T-helper 2 cell treated with Interferon-gamma antibody and Interleukin-4, amounts not matched to agents 100 ng/mL and 5 ng/mL, for 36 hours (primary cell): ENCODE results near the gene HSD17B8. TPM values are rescaled to one million over a fixed set of nuclear protein-coding genes. Genes with fewer than 3 reads are reported as not detected.

Source experiments
- intact Hi-C: fragments of 100-400 bp; cut with micrococcal nuclease; formaldehyde crosslinking; loops from one replicate; pipeline ENCODE4 v1.15.1; 2023
- total RNA-seq: library from RNA; stranded (reverse); gene quantifications from 2 replicates; pipeline ENCODE4 v1.2.3, GENCODE V29; 2022

The HSD17B8 gene
- total RNA-seq, 1 donor from 2014 or later: 10.9 TPM

GRCh38 chr6:33236328-33236727 lies 31.9 kb downstream of the HSD17B8 start:
- intact Hi-C loops: no loop called here

DNA sequence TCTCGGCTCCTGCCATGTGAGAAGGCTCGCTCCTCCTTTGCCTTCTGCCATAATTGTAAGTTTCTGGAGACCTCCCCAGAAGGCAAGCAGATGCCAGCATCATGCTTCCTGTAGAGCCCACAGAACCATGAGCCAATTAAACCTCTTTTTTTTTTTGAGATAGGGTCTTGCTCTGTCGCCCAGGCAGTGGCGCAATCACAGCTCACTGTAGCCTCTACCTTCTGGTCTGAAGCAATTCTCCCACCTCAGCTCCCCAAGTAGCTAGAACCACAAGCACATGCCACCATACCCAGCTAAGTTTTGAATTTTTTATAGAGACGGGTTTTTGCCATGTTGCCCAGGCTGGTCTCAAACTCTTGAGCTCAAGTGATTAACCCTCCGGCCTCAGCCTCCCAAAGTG lies 32.4 kb downstream of the HSD17B8 start:
- intact Hi-C loops: no loop called here

GRCh38 chr6:33237741-33238140 lies 33.3 kb downstream of the HSD17B8 start:
- intact Hi-C loops: no loop called here

GRCh38 chr6:33241968-33242367 lies 37.5 kb downstream of the HSD17B8 start:
- intact Hi-C loops: no loop called here

DNA sequence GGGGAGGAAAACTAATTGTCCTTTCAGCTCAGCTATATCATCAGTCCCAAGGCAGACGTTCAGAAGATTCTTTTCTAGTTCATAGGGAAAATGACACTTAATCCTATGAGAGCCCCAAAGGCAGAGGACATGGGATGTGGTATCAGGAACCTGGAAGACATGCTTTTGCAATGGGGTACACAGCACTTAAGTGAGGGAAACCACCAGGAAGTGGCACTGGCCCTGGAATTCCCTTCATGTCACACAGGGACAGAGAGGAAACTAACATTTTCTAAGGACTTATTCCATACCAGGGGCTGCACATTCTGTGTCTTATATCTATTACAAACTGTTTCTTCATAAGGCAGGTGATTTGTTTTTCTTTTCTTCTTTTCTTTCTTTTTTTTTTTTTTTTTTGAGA lies 39.0 kb downstream of the HSD17B8 start:
- intact Hi-C loops: no loop called here

- intact Hi-C loops: loop anchor here (1.0 kb wide), 4 partner anchors 40 to 234 kb away; partner anchors contain the start of gene RING1
These were observed 43.7 kb downstream of the HSD17B8 start for GRCh38 chr6:33247977-33248642.

GRCh38 chr6:33248643-33248931 lies 44.1 kb downstream of the HSD17B8 start:
- intact Hi-C loops: loop anchor here (1.0 kb wide), 4 partner anchors 40 to 234 kb away; partner anchors contain the start of gene RING1

DNA sequence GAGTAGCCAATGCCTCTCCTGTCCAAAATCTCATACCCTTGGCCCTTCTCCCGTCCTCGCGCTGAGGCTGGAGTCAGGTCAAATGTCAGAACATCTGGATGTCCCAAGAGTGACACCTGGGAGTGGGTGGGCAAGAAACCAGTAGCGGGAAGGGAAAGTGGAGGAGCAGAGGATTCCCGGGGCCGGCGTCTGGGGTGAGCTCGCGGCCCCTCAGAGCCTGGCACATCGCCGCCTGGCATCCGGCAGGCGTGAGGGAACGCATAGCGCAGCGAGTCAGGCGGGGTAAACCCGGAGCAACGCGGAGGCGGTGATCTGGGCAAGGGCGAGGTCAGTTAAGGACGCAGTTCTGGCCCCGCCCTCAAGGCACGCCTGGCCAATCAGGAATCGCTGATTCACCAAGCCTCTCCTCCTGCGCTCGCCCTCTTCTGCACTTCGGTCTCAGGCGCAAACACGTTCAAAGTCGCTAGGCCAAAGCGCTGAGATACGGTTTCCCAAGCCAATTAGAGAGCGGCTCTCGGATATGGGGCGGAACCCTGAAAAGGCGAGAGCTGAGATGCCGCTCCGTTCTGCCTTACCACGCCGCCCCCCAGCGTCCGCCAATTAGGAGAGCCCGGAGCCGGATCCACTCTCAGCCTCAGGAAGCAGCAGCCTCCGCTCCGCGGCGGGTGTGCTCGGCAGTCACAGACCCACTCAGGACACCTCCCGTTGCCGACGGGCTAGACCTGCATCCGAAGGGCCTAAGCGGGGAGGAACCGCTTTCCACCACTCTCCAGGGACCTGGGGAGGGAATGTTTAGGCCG lies 44.7 kb downstream of the HSD17B8 start:
- intact Hi-C loops: loop anchor here (1.0 kb wide), 6 partner anchors 22 to 235 kb away; partner anchors contain the start of genes RING1, RXRB, SLC39A7 and VPS52

- intact Hi-C loops: loop anchor here (1.0 kb wide), 2 partner anchors 21 to 50 kb away; partner anchors contain the start of genes RXRB, SLC39A7 and VPS52
These were observed 45.5 kb downstream of the HSD17B8 start for GRCh38 chr6:33249732-33250630.

DNA sequence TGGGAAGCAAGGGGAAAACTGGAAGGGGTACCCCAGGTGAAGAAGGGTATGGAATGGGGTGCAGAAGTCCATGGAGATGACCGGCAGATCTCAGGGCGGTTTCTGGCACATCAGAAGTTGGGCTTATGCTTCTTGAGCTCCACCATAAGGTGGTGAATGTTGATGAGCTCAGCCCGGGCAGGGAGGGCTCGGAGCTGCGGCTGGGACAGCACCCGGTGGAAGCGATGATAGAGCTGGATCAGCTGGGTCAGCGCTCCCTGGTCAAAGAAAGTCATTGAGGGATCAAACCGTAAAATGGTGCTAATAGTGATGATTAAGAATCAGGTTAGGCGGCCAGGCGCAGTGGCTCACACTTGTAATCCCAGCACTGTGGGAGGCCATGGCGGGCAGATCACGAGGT lies 46.3 kb downstream of the HSD17B8 start:
- intact Hi-C loops: no loop called here

DNA sequence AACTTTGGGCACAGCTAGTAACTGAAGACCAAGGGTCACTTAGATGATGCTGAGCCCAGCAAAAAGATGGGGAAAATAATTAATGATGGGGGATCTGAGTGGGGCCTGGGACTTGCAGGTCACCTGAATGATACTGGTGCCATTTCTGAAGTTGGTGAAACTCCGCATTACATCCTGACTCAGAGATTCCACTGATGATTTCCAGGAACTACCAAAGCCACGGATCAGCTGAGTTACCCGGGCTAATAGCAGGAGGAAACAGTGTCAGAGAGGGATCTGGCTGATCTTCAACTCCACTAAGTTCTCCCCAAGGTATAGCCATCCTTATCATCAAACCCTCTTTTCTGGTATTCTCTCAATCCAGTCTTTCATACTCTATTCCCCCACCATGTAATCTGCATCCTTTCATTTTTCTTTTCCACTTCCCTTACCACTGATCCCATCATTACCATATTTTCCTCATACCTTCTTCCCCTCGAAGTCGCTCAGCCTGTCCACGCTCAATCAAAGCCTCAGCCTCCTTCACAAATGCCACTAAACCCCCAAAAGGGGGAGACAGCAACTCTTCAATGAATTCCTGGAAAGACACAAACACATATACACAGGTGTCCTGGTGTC lies 47.0 kb downstream of the HSD17B8 start:
- intact Hi-C loops: no loop called here

- intact Hi-C loops: no loop called here
These were observed 48.3 kb downstream of the HSD17B8 start for GRCh38 chr6:33252759-33253158.

DNA sequence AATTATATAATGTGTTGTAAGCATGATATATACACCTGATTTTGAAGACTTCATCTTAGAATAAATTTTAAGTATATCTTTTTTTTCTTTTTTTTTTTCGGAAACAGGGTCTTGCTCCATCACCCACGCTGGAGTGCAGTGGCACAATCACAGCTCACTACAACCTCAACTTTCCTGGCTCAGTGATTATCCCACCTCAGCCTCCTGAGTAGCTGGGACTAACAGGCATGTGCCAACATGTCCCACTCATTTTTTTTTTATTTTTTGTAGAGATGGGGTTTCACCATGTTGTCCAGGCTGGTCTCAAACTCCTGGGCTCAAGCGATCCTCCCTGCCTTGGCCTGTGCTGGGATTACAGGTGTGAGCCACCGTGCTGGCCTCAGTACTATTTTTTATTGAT lies 50.1 kb downstream of the HSD17B8 start:
- intact Hi-C loops: no loop called here

Other genes with a start within 250 kb of the HSD17B8 start
- 331 and 342 TPM in 2 replicates for gene BRD2, start 236.1 kb upstream of the HSD17B8 start, total RNA-seq
- gene HLA-DOA, start 195.1 kb upstream of the HSD17B8 start, total RNA-seq: 1.7 and 2.5 TPM in 2 replicates
- 119 and 125 TPM in 2 replicates for gene HLA-DPA1, start 131.0 kb upstream of the HSD17B8 start, total RNA-seq
- gene HLA-DPB1, start 128.7 kb upstream of the HSD17B8 start, total RNA-seq: 49.5 and 51.7 TPM in 2 replicates
- 0.59 and 0.77 TPM in 2 replicates for gene COL11A2, start 12.2 kb upstream of the HSD17B8 start, total RNA-seq
- 41.5 and 41.9 TPM in 2 replicates for gene RXRB, start 4.0 kb upstream of the HSD17B8 start, total RNA-seq
- gene SLC39A7, start 3.8 kb upstream of the HSD17B8 start, total RNA-seq: 55.9 and 59.9 TPM in 2 replicates
- 41.2 and 41.6 TPM in 2 replicates for gene RING1, start 3.8 kb downstream of the HSD17B8 start, total RNA-seq
- 65.8 and 68.3 TPM in 2 replicates for gene VPS52, start 67.2 kb downstream of the HSD17B8 start, total RNA-seq
- gene RPS18, start 67.4 kb downstream of the HSD17B8 start, total RNA-seq: 2,577 and 2,622 TPM in 2 replicates
- 13.9 and 14.5 TPM in 2 replicates for gene B3GALT4, start 72.5 kb downstream of the HSD17B8 start, total RNA-seq
- gene WDR46, start 84.6 kb downstream of the HSD17B8 start, total RNA-seq: 70.2 and 77.2 TPM in 2 replicates
- gene PFDN6, start 84.9 kb downstream of the HSD17B8 start, total RNA-seq: 90.4 and 90.7 TPM in 2 replicates
- 42.1 and 43.3 TPM in 2 replicates for gene RGL2, start 94.3 kb downstream of the HSD17B8 start, total RNA-seq
- gene TAPBP, start 109.4 kb downstream of the HSD17B8 start, total RNA-seq: 277 TPM in 2 replicates
- 11.6 and 12.9 TPM in 2 replicates for gene ZBTB22, start 113.1 kb downstream of the HSD17B8 start, total RNA-seq
- gene DAXX, start 118.3 kb downstream of the HSD17B8 start, total RNA-seq: 83.3 and 83.8 TPM in 2 replicates
- 123 and 127 TPM in 2 replicates for gene KIFC1, start 187.2 kb downstream of the HSD17B8 start, total RNA-seq
- 27.3 and 34.1 TPM in 2 replicates for gene PHF1, start 206.4 kb downstream of the HSD17B8 start, total RNA-seq
- 153 and 155 TPM in 2 replicates for gene CUTA, start 213.5 kb downstream of the HSD17B8 start, total RNA-seq
- gene SYNGAP1, start 215.4 kb downstream of the HSD17B8 start, total RNA-seq: 36.4 and 40.7 TPM in 2 replicates
- 9.8 and 10.3 TPM in 2 replicates for gene ZBTB9, start 249.9 kb downstream of the HSD17B8 start, total RNA-seq